ENCODE results near the gene RGS7. TPM values are rescaled to one million over a fixed set of nuclear protein-coding genes. Genes with fewer than 3 reads are reported as not detected.
"Not testable (repeated sequence)": the region's sequence is repeated elsewhere in the genome, so short reads cannot be mapped to it uniquely, and the experiment has no call there.

The RGS7 gene
- total RNA-seq, 4 donors from 2014 or later, result 0.27 TPM; not detected in 3

- no peaks in the 10 kb centered on the region for H3K27me3 ChIP-seq
- 8 to 20% methylated on average over 1 to 3 of the region's 3 CpGs for WGBS, 2 donors (ENCODE audit: low coverage in 1 of 2)
- H3K9me3 ChIP-seq, result no peaks in the 10 kb centered on the region
- H3K4me3 ChIP-seq, result no peak overlapping the region
- no peaks in the 10 kb centered on the region for H3K36me3 ChIP-seq
- no peak for ATAC-seq
- TF ChIP-seq POLR2A (IDR thresholded peaks at IDR 0.05), result no peak
- TF ChIP-seq EP300 (IDR thresholded peaks at IDR 0.05), result no peak
- no peak for TF ChIP-seq CTCF (IDR thresholded peaks at IDR 0.05)
- TF ChIP-seq POLR2AphosphoS5 (IDR thresholded peaks at IDR 0.05), result no peak
- H3K27ac ChIP-seq, result no peak overlapping the region
- H3K4me1 ChIP-seq, result no peaks in the 10 kb centered on the region
Measured at GRCh38 chr1:241171991-241172390, 185.0 kb downstream of the RGS7 start.

- TF ChIP-seq POLR2AphosphoS5 (IDR thresholded peaks at IDR 0.05) (no peak), POLR2A (IDR thresholded peaks at IDR 0.05) (no peak), CTCF (IDR thresholded peaks at IDR 0.05) (no peak), EP300 (IDR thresholded peaks at IDR 0.05) (no peak)
- no peak for ATAC-seq
- 78 to 84% methylated on average over 10 to 12 of the region's 14 CpGs for WGBS, 2 donors (ENCODE audit: low coverage in 1 of 2)
Measured at GRCh38 chr1:241167121-241167630, 189.8 kb downstream of the RGS7 start.

DNA sequence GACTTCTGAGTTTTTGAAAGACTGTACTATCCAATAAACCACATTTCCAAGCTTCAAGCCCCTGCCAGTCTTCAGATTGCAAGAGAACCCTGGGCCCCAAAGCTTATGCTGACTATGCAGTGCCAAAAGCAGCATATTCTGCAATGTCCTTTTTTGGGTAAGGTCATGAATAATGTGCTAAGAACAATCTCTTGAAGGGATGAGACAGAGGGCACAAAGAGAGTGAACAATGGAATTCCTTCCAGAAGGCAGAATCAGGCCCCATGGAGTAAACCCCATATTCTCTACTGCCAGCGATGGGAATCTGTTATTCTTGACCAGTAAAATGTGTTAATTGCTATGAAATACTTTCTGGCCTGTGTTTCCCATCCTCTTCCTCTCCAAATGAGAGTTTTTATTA is 190.4 kb downstream of the RGS7 start:
- WGBS, 2 donors (ENCODE audit: low coverage in 1 of 2), result 54 to 67% methylated on average over 1 of the region's 1 CpG
- no peak overlapping the region for H3K27ac ChIP-seq
- no peaks in the 10 kb centered on the region for H3K36me3 ChIP-seq
- no peaks in the 10 kb centered on the region for H3K27me3 ChIP-seq
- H3K9me3 ChIP-seq, result no peaks in the 10 kb centered on the region
- no peak for ATAC-seq
- no peak overlapping the region for H3K4me3 ChIP-seq
- no peak for TF ChIP-seq CTCF (IDR thresholded peaks at IDR 0.05)
- TF ChIP-seq POLR2A (IDR thresholded peaks at IDR 0.05), result no peak
- TF ChIP-seq POLR2AphosphoS5 (IDR thresholded peaks at IDR 0.05), result no peak
- TF ChIP-seq EP300 (IDR thresholded peaks at IDR 0.05), result no peak
- no peaks in the 10 kb centered on the region for H3K4me1 ChIP-seq

More at GRCh38 chr1:241167121-241167630, 189.8 kb downstream of the RGS7 start:
- Histone ChIP-seq H3K4me1 (no peaks in the 10 kb centered on the region), H3K4me3 (no peak overlapping the region), H3K27ac (no peak overlapping the region), H3K9me3 (no peaks in the 10 kb centered on the region), H3K36me3 (no peaks in the 10 kb centered on the region), H3K27me3 (no peaks in the 10 kb centered on the region)

DNA sequence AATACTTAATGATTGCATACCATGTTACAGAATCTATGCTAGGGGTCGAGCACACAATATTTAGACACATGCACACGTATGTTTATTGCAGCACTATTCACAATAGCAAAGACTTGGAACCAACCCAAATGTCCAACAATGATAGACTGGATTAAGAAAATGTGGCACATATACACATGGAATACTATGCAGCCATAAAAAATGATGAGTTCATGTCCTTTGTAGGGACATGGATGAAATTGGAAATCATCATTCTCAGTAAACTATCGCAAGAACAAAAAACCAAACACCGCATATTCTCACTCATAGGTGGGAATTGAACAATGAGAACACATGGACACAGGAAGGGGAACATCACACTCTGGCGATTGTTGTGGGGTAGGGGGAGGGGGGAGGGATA is 191.7 kb downstream of the RGS7 start:
- H3K36me3 ChIP-seq, H3K27ac ChIP-seq: not testable (repeated sequence)

DNA sequence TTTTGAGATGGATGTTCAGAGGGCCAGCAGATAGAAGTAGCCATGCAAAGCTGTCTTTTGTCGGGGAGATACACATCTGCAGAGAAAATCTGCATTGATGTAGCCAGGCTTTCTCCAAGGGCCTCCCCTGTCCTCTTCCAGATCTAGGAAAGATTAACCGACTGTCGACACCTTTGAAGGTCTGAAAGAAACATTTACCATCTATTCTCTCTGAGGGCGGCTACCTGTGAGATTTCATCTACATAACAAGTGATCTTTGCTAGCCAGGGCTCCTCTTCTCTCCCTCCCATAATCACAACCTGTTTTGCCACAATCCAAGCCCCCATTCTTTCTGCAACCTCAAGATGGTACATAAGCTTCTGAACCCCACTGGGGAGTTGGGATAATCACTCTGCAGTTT is 193.6 kb downstream of the RGS7 start:
- no peak for TF ChIP-seq EP300 (IDR thresholded peaks at IDR 0.05)
- ATAC-seq, result no peak
- Histone ChIP-seq H3K27me3 (no peaks in the 10 kb centered on the region), H3K4me3 (no peak overlapping the region), H3K4me1 (no peaks in the 10 kb centered on the region), H3K27ac (no peak overlapping the region), H3K36me3 (no peaks in the 10 kb centered on the region), H3K9me3 (no peaks in the 10 kb centered on the region)
- 41 to 43% methylated on average over 4 of the region's 4 CpGs for WGBS, 2 donors (ENCODE audit: low coverage in 1 of 2)

More for the DNA sequence above, 191.7 kb downstream of the RGS7 start:
- H3K4me1 ChIP-seq, H3K27me3 ChIP-seq, H3K4me3 ChIP-seq, H3K9me3 ChIP-seq, ATAC-seq: not testable (repeated sequence)
- WGBS, 2 donors (ENCODE audit: low coverage in 1 of 2), result 74 to 91% methylated on average over 2 to 3 of the region's 5 CpGs

DNA sequence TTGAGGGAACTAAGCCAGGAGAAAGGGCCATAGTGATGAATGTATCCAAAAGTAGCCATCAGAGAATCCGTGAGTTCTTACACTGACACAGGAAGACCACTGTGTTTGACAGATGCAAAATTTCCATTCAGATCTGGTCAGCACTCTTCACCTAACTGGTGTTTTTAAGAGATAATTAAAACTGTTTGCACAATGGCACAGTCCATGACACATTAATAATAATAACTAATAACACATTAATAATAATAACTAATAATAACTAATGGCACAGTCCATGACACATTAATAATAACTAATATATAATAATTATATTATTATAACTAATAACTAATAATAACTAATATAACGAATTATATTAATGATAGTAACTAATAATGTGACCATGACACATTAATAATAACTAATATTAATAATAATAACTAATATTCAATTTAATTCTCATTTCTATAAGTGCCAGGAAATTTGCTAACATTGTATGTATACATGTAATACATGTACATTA is 195.8 kb downstream of the RGS7 start:
- Histone ChIP-seq H3K36me3 (no peaks in the 10 kb centered on the region), H3K9me3 (no peaks in the 10 kb centered on the region), H3K27me3 (no peaks in the 10 kb centered on the region), H3K27ac (no peak overlapping the region), H3K4me3 (no peak overlapping the region), H3K4me1 (no peaks in the 10 kb centered on the region)
- TF ChIP-seq POLR2A (IDR thresholded peaks at IDR 0.05) (no peak), CTCF (IDR thresholded peaks at IDR 0.05) (no peak), EP300 (IDR thresholded peaks at IDR 0.05) (no peak), POLR2AphosphoS5 (IDR thresholded peaks at IDR 0.05) (no peak)
- WGBS, 2 donors (ENCODE audit: low coverage in 1 of 2), result 69 to 77% methylated on average over 2 of the region's 2 CpGs
- ATAC-seq, result no peak

Measured in gastroesophageal sphincter (tissue), 4 donors.